GF-D8 (cell line): ENCODE data around the gene PPP1R7.
"Not testable (repeated sequence)": the region's sequence is repeated elsewhere in the genome, so short reads cannot be mapped to it uniquely, and the experiment has no call there.

ENCODE experiments used
- DNase-seq: peaks from one replicate; lab custom pipeline; 2025; lab: John Stamatoyannopoulos, UW

PPP1R7 gene

GRCh38 chr2:241195506-241196130 is 45.4 kb downstream of the PPP1R7 start:
- no peak for DNase-seq

DNA sequence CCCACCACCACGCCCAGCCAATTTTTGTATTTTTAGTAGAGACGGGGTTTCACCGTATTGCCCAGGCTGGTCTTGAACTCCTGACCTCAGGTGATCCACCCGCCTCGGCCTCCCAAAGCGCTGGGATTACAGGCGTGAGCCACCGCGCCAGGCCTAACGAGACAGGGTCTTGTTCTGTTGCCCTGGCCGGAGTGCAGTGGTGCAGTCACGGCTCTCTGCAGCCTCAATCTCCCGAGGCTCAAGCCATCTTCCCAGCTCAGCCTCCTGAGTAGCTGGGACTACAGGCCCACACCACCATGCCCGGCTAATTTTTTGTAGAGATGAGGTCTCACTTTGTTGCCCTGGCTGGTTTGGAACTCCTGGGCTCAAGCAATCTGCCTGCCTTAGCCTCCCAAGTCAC is 47.0 kb downstream of the PPP1R7 start:
- DNase-seq, result not testable (repeated sequence)

- DNase-seq, result no peak
Measured at GRCh38 chr2:241197947-241198346, 47.7 kb downstream of the PPP1R7 start.

DNA sequence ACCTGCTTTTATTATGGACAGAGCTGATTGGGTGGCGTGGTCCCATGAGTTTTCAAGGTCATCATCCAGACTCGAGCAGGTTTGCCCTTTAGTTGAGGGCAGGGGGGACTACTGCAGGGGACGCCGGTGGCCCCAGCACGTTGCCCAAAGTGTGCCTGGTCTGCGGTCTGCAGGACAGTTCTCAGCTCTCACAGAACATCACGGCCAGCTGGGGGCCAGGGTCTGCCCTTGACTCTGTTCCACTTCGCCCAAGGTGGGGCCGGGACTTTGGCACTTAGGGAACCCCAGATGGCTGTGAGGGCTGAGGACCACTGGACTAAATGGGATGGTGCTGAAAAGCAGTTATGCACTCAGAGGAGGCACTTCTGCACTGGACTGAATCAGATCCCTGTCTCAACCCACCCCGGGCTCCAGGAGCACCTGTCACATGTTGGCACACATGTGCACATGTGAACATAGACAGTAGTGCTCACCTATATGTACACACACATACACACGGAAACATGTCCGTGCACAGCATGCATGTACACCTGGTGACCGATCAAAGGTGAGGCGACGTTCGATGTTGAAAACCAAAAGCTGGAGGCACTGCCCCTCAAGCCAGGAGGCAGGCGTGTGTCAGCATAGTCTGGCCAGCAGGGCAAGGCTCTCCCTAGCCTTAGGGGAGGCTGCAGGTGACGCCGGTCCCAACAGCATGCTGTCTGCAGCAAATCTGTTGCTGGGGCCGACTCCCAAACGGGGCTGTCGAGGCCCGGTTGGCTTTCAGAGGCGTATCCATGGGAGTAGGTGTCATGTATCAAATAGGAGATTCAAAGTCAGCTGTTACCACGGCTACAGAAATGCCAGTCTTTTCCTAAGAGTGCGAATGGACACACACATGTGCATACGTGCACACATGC is 48.4 kb downstream of the PPP1R7 start:
- no peak for DNase-seq

- no peak for DNase-seq
Measured at GRCh38 chr2:241199286-241199685, 49.0 kb downstream of the PPP1R7 start.

- peak; percentile 53 for DNase-seq
Measured at GRCh38 chr2:241199897-241200821, 49.9 kb downstream of the PPP1R7 start.

GRCh38 chr2:241200822-241201395 is 50.6 kb downstream of the PPP1R7 start:
- DNase-seq, result peak; percentile 68

- no peak for DNase-seq
Measured at GRCh38 chr2:241201445-241202267, 51.4 kb downstream of the PPP1R7 start.

DNA sequence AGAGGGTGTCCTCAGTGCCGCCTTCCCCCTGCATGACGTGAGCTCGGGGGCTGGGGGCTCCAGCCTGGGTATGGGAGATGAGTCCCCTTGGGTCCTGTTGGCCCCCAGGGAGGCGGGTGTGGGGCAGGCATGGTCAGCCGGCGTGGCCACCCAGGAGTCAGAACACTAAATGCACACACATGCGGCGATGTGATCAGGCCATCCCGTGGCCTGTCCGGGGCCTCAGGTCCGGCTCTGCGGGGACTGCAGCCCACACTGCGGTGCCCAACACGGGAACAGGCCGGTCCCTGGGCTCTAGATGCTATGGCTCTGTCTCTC is 52.0 kb downstream of the PPP1R7 start:
- DNase-seq, result no peak

DNA sequence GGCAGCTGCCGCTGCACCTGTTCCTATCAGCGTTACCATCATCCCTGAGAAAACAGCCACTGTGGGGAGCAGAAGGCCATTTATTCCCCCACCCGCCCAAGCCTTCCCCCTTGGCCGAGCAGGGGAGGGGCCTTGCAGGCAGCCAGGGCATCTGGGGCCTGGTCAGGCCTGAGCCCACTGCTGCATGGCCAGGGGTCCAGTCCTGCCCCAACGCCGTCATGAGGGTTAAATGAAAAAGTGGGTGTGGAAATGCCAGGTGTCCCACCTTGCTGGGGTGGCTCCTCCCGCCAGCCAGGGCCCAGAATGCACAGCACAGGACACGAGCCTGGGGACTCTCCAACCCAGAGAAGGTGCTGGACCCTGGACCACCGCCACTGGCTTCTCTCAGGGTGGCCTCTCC is 52.4 kb downstream of the PPP1R7 start:
- DNase-seq, result no peak

- DNase-seq, result no peak
Measured at GRCh38 chr2:241203218-241204009, 53.1 kb downstream of the PPP1R7 start.

GRCh38 chr2:241204010-241204384 is 53.7 kb downstream of the PPP1R7 start:
- no peak for DNase-seq

DNA sequence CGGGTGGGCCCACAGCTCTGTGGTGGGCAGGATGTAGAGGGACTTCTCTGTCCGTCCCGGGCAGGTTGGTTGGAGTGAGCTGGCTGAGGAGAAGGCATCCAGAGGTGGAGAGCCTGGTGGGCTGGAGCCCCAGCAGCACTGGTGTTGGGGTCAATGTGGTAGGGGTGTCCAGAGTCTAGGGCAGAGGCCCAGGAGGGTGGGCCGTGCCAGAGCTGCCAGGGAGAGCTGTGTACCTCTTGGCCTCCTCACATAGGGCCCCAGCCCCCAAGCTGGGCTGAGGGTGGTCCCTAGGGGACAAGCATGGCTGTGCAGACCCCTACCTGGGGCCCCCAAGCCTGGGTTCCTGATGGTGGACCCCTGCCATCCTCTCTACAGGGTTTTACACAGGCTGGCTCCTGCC is 54.2 kb downstream of the PPP1R7 start:
- DNase-seq, result no peak

- no peak for DNase-seq
Measured at GRCh38 chr2:241205086-241205485, 54.8 kb downstream of the PPP1R7 start.

DNA sequence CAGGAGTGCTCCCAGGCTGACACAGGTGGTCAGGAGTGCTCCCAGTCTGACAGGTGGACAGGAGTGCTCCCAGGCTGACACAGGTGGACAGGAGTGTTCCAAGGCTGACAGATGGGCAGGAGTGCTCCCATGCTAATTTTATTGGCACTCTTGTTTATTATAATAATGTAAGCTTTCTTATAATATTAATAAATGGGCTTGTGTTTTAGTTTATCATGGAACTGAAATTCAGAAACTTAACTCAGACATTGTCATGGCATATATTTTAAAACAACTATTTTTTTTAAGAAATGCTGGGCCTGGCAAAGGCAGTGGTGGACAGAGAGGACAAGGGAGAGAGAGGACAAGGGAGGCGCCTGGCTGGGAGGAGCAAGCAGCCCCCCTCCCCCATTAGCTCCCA is 56.9 kb downstream of the PPP1R7 start:
- no peak for DNase-seq

DNA sequence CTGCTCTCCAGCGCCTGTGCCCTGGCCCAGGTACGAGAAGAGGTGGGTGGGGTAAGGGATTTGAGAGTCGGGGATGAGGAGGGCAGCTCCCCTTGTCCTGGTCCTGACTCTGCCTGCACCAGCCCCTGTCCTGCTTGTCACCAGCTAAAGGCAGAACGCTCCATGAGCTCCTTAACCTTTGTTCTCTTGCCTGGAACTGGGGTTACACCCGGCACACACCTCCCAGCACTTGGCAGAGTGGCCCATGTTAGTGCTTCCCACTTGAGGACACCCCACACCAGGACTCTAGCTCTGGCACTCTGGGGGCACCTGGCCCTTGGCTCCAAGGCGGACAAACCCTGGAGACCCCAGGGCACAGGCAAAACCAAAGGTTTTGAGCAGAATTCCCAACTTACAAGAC is 57.4 kb downstream of the PPP1R7 start:
- no peak for DNase-seq

GRCh38 chr2:241208058-241208457 is 57.8 kb downstream of the PPP1R7 start:
- DNase-seq, result no peak

GRCh38 chr2:241209271-241209670 is 59.0 kb downstream of the PPP1R7 start:
- no peak for DNase-seq

GRCh38 chr2:241211276-241211675 is 61.0 kb downstream of the PPP1R7 start:
- no peak for DNase-seq

DNA sequence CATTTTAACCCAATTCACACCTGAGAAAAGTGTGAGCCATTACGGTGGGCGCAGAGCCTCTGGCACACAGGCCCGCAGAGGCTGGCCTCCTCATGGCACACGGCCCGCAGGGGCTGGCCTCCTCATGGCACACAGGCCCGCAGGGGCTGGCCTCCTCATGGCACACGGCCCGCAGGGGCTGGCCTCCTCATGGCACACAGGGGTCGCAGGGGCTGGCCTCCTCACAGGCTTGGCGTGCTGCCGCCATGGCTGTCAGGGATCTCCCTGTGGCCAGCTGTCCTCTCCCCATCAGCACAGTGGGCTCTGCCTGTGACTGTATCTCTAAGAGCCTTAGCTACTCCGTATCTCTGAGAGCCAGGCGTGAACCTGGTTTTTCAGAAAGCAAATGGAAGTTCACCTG is 62.8 kb downstream of the PPP1R7 start:
- DNase-seq, result no peak

- DNase-seq, result no peak
Measured at GRCh38 chr2:241213567-241213966, 63.3 kb downstream of the PPP1R7 start.
